Limb (tissue), 2 donors: ENCODE data around the gene CNPY3.
"Not testable (repeated sequence)": the region's sequence is repeated elsewhere in the genome, so short reads cannot be mapped to it uniquely, and the experiment has no call there.

ENCODE experiments used
- DNase-seq, 2 donors: peaks; one replicate each; pipeline ENCODE4 v3.0.0-alpha.2; 2016; ENCODE audit errors: extremely low spot score in 2 of 2

CNPY3 gene

GRCh38 chr6:42915732-42916131 is 13.5 kb upstream of the CNPY3 start, which contains the start of gene PTCRA:
Gene PTCRA (plus strand): TSS chr6:42916053. CDS start chr6:42916070, 17 bp downstream.
- no peak for DNase-seq

- no peak for DNase-seq
Observed at GRCh38 chr6:42916288-42916687, 13.0 kb upstream of the CNPY3 start.

GRCh38 chr6:42921801-42922200 is 7.5 kb upstream of the CNPY3 start:
- DNase-seq: no peak

- no peak for DNase-seq
Observed at GRCh38 chr6:42923666-42924065, 5.6 kb upstream of the CNPY3 start.

- no peak for DNase-seq
Observed at GRCh38 chr6:42925248-42925857, 3.9 kb upstream of the CNPY3 start.

- peak in 1 of 2 donors; percentile 57 for DNase-seq
Observed at GRCh38 chr6:42929821-42930360, 611 bp downstream of the CNPY3 start.

- DNase-seq: no peak
Observed at GRCh38 chr6:42932412-42932811, 3.1 kb downstream of the CNPY3 start.

GRCh38 chr6:42933205-42933604 is 3.9 kb downstream of the CNPY3 start:
- DNase-seq: no peak

- DNase-seq: no peak
Observed at GRCh38 chr6:42935322-42935721, 6.0 kb downstream of the CNPY3 start.

- DNase-seq: no peak
Observed at GRCh38 chr6:42936398-42936797, 7.1 kb downstream of the CNPY3 start.

GRCh38 chr6:42937548-42938427 is 8.5 kb downstream of the CNPY3 start:
- DNase-seq: no peak

- DNase-seq: no peak
Observed at GRCh38 chr6:42938428-42938796, 9.1 kb downstream of the CNPY3 start.

GRCh38 chr6:42938987-42939809 is 9.9 kb downstream of the CNPY3 start:
- no peak for DNase-seq

GRCh38 chr6:42939810-42940167 is 10.5 kb downstream of the CNPY3 start:
- no peak for DNase-seq

- DNase-seq: no peak
Observed at GRCh38 chr6:42940493-42941045, 11.3 kb downstream of the CNPY3 start.

GRCh38 chr6:42941356-42941755 is 12.1 kb downstream of the CNPY3 start:
- not testable (repeated sequence) for DNase-seq

- no peak for DNase-seq
Observed at GRCh38 chr6:42942444-42942843, 13.2 kb downstream of the CNPY3 start.

GRCh38 chr6:42947950-42948349 is 18.7 kb downstream of the CNPY3 start:
- DNase-seq: no peak

- DNase-seq: no peak
Observed at GRCh38 chr6:42952389-42952788, 23.1 kb downstream of the CNPY3 start.

- not testable (repeated sequence) for DNase-seq
Observed at GRCh38 chr6:42954405-42954804, 25.1 kb downstream of the CNPY3 start.

- DNase-seq: no peak
Observed at GRCh38 chr6:42958125-42958524, 28.8 kb downstream of the CNPY3 start.

- DNase-seq: no peak
Observed at GRCh38 chr6:42959917-42960242, 30.6 kb downstream of the CNPY3 start.
